Activated CD4-positive, alpha-beta memory T cell treated with anti-CD3 and anti-CD28 coated beads, Interleukin-2, amount 10 ng/mL, durations not matched to agents 7 days and 5 days (primary cell): Measurements from ENCODE around the gene TNFRSF19. TPM values are rescaled to one million over a fixed set of nuclear protein-coding genes. Genes with fewer than 3 reads are reported as not detected.
"Not testable (repeated sequence)": the region's sequence is repeated elsewhere in the genome, so short reads cannot be mapped to it uniquely, and the experiment has no call there.

Experiments used
- CTCF ChIA-PET: fragments of 350-600 bp; sonication (Branson Sonifier 250); formaldehyde crosslinking; loops from one replicate; lab custom pipeline; 2021; ENCODE audit warnings: antibody characterized with exemption, inconsistent platforms; lab: Charles Lee
- POLR2A ChIA-PET: fragments of 350-600 bp; sonication (Branson Sonifier 250); formaldehyde crosslinking; loops from one replicate; lab custom pipeline; 2021; ENCODE audit warnings: antibody characterized with exemption; lab: Charles Lee
- DNase-seq: peaks from one replicate; pipeline ENCODE4 v3.0.0-alpha.2; 2020
- H3K27ac Mint-ChIP-seq: one replicate; pipeline ENCODE4 v1.8.0; 2021; ENCODE audit warnings: mild to moderate bottlenecking, mixed read lengths
- H3K27me3 Mint-ChIP-seq: one replicate; pipeline ENCODE4 v1.8.0; 2021; ENCODE audit warnings: mixed read lengths
- H3K36me3 Mint-ChIP-seq: one replicate; pipeline ENCODE4 v1.8.0; 2021; ENCODE audit warnings: low read depth, mixed read lengths
- H3K4me1 Mint-ChIP-seq: one replicate; pipeline ENCODE4 v1.8.0; 2021; ENCODE audit warnings: mixed read lengths
- H3K4me3 Mint-ChIP-seq: one replicate; pipeline ENCODE4 v1.8.0; 2021; ENCODE audit warnings: mild to moderate bottlenecking, mixed read lengths
- H3K9me3 Mint-ChIP-seq: one replicate; pipeline ENCODE4 v1.8.0; 2021; ENCODE audit warnings: mixed read lengths
- total RNA-seq, 2 experiments: library from RNA; stranded (reverse); gene quantifications; one replicate each; pipeline ENCODE4 v1.2.3, GENCODE V29; 2021

Gene TNFRSF19, protein sequence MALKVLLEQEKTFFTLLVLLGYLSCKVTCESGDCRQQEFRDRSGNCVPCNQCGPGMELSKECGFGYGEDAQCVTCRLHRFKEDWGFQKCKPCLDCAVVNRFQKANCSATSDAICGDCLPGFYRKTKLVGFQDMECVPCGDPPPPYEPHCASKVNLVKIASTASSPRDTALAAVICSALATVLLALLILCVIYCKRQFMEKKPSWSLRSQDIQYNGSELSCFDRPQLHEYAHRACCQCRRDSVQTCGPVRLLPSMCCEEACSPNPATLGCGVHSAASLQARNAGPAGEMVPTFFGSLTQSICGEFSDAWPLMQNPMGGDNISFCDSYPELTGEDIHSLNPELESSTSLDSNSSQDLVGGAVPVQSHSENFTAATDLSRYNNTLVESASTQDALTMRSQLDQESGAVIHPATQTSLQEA
- total RNA-seq = under 1 TPM; 0.33 to 0.45 TPM

DNA sequence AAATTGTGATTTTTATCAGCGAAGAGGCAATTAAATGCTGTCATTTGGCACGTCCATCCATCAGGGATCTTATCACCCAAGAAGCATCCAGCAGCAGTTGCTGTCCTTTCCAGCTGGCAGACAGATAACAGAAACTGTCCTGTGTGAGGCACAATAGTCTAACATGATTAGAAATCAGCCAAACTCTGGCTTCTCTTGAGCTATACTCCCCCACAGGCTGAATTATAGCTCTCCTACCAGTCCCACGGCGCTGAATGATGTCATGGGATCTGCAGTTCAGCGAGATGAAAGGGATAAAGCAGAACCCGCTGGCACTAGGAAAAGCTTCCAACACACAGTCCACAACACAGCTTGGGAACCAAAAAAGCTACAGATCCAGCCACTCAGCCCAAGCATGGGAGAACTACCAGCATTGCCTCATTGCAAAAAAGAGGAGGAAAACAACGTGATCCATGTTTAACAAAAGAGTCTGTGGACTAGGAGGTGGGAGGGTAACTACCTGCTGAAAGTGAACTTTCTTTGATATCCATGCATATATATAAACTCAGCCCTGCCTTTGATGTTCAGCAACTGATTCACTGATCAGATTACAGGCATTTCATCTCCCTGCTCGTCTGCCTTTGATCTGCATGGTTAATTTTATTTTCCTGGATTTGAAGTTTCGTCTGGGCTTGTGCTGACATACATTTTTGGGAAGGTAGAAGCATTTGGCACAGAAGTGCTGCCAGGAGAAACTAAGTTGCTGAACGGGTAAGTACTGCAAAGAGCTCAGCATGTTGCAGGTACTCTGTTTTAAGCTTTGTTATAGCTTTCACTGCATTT is at the start of gene TNFRSF19:
Gene TNFRSF19, plus strand, starts transcription at position 314 of the 822 bp plus-strand sequence. CDS start 19,772 bp downstream, outside the sequence.
- CTCF ChIA-PET = no interaction called here
- Mint-ChIP-seq H3K27ac (no peak within 1 kb of the TSS), H3K27me3 (peaks cover 60% of the 10 kb centered on the region), H3K36me3 (no peaks in the 10 kb centered on the region), H3K4me1 (no peaks in the 10 kb centered on the region), H3K9me3 (no peaks in the 10 kb centered on the region), H3K4me3 (no peak within 1 kb of the TSS)
- DNase-seq = no peak
- POLR2A ChIA-PET = no interaction called here

DNA sequence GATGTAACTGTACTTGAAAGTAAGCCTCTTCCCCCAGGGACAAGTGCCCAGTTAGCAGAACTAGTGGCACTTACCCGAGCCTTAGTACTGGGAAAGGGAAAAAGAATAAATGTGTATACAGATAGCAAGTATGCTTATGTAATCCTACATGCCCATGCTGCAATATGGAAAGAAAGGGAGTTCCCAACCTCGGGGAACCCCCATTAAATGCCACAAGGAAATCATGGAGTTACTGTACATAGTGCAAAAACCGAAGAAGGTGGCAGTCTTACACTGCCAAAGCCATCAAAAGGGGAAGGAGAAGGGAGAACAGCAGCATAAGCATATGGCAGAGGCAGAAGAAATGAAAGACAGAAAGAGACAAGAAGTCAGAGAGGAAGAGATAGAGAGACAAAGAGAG is 40.3 kb upstream of the TNFRSF19 start:
- CTCF ChIA-PET, DNase-seq, H3K27me3 Mint-ChIP-seq, H3K9me3 Mint-ChIP-seq, POLR2A ChIA-PET, H3K4me1 Mint-ChIP-seq, H3K27ac Mint-ChIP-seq, H3K4me3 Mint-ChIP-seq, H3K36me3 Mint-ChIP-seq: not testable (repeated sequence)

DNA sequence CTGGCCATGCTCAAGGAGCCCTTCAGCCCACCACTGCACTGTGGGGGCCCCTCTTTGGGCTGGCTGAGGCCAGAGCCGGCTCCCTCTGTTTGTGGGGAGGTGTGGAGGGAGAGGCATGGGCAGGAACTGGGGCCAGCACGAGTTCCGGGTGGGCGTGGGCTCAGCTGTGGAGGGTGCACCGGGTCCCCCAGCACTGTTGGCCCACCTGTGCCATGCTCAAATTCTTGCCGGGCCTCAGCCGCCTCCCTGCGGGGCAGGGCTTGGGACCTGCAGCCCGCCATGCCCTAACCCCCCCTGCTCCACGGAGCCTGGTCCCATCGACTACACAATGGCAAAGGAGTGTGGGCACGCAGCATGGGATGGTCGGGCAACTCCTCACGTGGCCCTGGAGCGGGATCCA is 38.8 kb upstream of the TNFRSF19 start:
- DNase-seq = no peak
- Mint-ChIP-seq H3K4me1 (no peaks in the 10 kb centered on the region), H3K4me3 (no peak overlapping the region), H3K9me3 (no peaks in the 10 kb centered on the region), H3K27ac (no peak overlapping the region), H3K36me3 (no peaks in the 10 kb centered on the region), H3K27me3 (peaks cover 2% of the 10 kb centered on the region)
- ChIA-PET POLR2A (no interaction called here), CTCF (no interaction called here)

DNA sequence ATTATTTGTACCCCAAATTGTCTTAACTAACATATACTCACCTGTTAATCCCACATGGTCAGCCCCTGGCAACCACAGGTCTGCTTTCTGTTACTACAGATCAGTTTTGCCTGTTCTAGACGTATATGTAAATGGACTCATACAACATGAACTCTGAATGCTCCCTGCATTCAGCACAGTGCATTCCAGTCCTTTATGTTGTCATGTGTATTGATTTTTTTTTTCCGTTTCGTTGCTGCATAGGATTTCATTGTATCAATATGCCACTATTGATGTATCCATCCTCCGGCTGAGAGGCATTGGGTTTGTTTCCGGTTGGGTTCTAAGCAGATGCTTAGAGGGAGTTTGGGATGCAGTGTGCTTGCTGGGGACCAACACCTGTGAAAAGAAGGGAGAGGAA is 36.1 kb upstream of the TNFRSF19 start:
- no peaks in the 10 kb centered on the region for H3K4me1 Mint-ChIP-seq
- no peaks in the 10 kb centered on the region for H3K9me3 Mint-ChIP-seq
- H3K4me3 Mint-ChIP-seq = no peak overlapping the region
- peaks cover 4% of the 10 kb centered on the region for H3K27me3 Mint-ChIP-seq
- H3K27ac Mint-ChIP-seq = no peak overlapping the region
- CTCF ChIA-PET = no interaction called here
- POLR2A ChIA-PET = no interaction called here
- DNase-seq = no peak
- no peaks in the 10 kb centered on the region for H3K36me3 Mint-ChIP-seq

DNA sequence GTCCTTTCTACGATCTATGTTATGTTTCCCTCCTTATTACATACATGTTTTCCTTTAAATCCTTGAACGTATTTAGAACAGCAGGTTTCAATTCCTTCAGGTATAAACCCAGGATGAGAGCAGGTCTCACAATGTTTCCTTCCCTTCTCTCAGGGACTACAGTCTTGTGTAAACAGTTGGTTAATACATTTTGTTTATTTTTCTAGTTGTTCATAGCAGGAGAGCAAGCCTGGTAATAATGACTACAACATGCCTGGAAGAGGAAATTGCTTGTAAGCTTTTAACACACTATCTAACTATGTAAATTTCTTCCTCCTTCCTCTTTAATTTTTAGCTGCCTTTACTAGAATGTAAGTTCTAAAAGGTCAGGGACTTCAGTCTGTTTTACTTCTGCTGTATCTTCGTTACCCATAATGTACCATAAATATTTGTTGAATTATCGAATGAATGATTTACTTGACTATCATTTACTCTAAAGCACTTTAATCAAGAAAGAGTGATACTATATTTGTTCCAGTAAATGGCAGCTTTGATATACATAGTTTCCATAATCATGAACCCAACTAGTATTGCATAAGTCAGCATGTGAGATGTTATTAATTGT is 28.9 kb upstream of the TNFRSF19 start:
- ChIA-PET POLR2A (no interaction called here), CTCF (interaction anchor here (0.7 kb wide), 1 partner anchor 1317 kb away, joined by 3 read pairs; no protein-coding TSS in a partner anchor)
- no peaks in the 10 kb centered on the region for H3K36me3 Mint-ChIP-seq
- no peak for DNase-seq
- H3K4me1 Mint-ChIP-seq = no peaks in the 10 kb centered on the region
- H3K27me3 Mint-ChIP-seq = peaks cover 18% of the 10 kb centered on the region
- no peak overlapping the region for H3K27ac Mint-ChIP-seq
- H3K4me3 Mint-ChIP-seq = no peak overlapping the region
- no peaks in the 10 kb centered on the region for H3K9me3 Mint-ChIP-seq

DNA sequence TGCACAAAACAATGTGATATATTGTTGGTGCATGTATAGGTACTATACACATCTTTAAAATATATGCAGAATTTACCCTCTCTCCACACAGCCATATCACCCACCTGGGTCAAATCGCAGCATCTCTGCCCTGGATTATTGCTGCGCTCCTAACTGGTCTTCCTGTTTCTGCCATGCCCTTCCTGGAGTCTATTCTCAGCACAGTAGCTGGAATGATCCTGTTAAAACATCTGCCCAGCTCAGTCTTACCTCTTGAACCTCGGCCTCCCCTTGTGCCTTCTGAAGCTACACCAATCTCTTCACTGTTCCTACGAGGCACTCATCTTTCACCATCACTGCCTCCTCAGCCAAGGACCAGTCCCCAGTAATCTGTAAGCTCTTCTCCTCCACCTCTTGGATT is 25.5 kb upstream of the TNFRSF19 start:
- Mint-ChIP-seq H3K4me1 (no peaks in the 10 kb centered on the region), H3K27ac (no peak overlapping the region), H3K36me3 (no peaks in the 10 kb centered on the region), H3K27me3 (peaks cover 32% of the 10 kb centered on the region), H3K4me3 (no peak overlapping the region), H3K9me3 (no peaks in the 10 kb centered on the region)
- no peak for DNase-seq
- ChIA-PET POLR2A (no interaction called here), CTCF (no interaction called here)

DNA sequence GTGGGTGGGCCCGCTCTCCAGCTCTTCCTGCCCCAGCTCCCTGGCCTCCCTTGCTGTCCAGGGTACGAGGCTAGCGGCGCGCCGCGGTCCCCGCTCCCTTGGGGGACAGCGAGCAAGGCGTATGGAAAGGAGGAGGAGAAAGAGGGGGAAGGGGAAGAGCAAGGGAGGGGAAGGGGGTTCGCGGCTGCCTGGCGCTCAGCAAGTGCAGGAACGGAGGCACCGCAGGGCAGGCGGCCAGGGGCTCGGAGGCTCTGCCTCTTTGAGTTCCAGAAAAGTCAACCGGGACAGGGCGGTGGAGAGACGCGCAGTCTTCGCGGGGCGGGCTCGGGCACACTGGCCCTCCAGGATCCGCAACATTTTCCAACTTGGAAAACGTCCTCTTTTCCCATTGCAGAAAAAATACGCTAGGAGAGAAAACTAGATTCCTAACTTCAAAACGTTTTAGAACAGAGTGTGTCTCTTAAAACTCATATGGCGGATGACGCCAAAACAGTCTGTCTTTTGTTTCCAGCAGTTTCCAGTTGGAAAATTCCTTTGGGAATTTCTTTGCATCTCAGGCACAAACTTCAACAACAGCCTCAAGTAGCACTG is 23.1 kb upstream of the TNFRSF19 start:
- Mint-ChIP-seq H3K4me1 (no peaks in the 10 kb centered on the region), H3K4me3 (no peak overlapping the region), H3K9me3 (no peaks in the 10 kb centered on the region), H3K27me3 (peaks cover 26% of the 10 kb centered on the region), H3K27ac (no peak overlapping the region), H3K36me3 (no peaks in the 10 kb centered on the region)
- no peak for DNase-seq
- POLR2A ChIA-PET = no interaction called here
- CTCF ChIA-PET = no interaction called here

DNA sequence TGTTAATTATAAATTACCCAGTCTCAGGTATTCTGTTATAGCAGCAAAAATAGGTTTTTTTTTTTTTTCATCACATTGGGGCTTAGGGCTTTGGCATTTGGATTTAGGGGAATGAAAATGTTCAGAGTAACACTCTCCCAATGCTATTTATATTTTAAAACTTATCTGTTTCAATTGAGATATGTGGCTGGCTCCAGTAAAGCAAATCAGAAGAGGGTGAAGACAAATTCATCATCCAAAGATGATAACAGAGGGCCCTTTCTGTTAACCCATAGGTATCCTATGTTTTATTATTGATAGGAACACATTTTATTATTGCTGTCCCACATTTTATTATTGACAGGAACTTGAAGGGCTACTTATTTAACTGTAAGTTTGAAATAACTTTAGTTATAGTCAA is 20.5 kb upstream of the TNFRSF19 start:
- Mint-ChIP-seq H3K4me1 (no peaks in the 10 kb centered on the region), H3K27ac (no peak overlapping the region), H3K36me3 (no peaks in the 10 kb centered on the region), H3K9me3 (no peaks in the 10 kb centered on the region), H3K27me3 (peaks cover 19% of the 10 kb centered on the region), H3K4me3 (no peak overlapping the region)
- POLR2A ChIA-PET = no interaction called here
- CTCF ChIA-PET = no interaction called here
- no peak for DNase-seq

DNA sequence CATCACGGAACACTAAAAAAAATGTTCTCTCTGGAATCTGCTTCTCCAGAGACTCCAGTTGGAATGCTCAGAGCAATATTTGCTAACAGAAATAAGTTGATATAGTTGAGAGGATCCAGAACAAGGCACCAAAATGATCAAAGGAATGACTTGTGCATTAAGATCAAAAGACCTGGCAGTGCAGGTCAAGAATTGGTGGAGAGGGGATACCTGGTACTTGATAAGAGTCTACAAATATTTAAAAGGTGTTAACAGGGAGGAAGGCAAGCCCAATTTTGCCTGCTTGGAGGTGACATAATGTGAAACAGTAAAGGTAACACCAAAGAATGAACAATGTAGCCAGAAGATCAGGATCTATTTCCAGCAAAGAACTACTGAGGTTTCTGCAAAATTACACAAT is 20.0 kb upstream of the TNFRSF19 start:
- H3K27me3 Mint-ChIP-seq = peaks cover 21% of the 10 kb centered on the region
- ChIA-PET POLR2A (no interaction called here), CTCF (no interaction called here)
- H3K36me3 Mint-ChIP-seq = no peaks in the 10 kb centered on the region
- H3K4me3 Mint-ChIP-seq = no peak overlapping the region
- H3K9me3 Mint-ChIP-seq = no peaks in the 10 kb centered on the region
- no peak for DNase-seq
- no peak overlapping the region for H3K27ac Mint-ChIP-seq
- no peaks in the 10 kb centered on the region for H3K4me1 Mint-ChIP-seq

DNA sequence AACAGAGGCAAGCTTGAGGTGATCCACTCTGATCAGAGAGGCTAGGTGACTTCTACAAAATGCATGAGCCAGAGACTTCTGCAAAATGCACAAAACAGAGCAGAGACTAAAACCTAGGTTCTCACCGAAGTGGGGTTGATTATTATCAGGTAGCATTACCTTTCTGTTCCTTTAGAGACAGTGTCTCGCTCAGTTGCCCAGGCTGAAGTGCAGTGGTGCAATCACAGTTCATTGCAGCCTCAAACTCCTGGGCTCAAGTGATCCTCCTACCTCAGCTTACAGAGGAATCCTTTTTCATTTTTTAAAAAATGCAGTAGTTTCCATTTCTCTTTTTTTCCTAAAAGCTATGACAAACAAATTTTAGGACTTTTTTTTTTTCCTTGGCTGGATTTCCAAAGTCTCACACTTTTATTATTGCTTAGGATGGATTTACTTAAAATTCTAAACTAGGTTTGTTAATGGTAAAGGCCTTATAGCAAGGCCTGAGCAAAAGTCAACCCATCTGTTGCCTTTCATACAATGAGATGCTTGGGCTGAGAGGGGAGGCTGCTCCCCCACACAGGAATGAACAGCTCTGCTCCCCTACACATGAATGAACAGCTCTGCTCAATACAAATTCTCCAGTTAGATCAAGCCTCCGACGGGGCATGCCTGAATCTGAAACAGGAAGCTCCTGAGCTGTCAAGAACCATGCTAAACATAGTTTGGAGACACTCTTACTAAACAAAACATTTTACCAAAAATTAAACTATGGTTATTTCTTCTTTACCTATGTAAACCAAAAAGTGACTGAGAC is 18.8 kb upstream of the TNFRSF19 start:
- ChIA-PET CTCF (interaction anchor here (0.6 kb wide), 1 partner anchor 34 kb away, joined by 4 read pairs; no protein-coding TSS in a partner anchor), POLR2A (no interaction called here)
- Mint-ChIP-seq H3K36me3 (no peaks in the 10 kb centered on the region), H3K4me3 (no peak overlapping the region), H3K4me1 (no peaks in the 10 kb centered on the region), H3K27ac (no peak overlapping the region), H3K9me3 (no peaks in the 10 kb centered on the region), H3K27me3 (peaks cover 20% of the 10 kb centered on the region)
- no peak for DNase-seq

DNA sequence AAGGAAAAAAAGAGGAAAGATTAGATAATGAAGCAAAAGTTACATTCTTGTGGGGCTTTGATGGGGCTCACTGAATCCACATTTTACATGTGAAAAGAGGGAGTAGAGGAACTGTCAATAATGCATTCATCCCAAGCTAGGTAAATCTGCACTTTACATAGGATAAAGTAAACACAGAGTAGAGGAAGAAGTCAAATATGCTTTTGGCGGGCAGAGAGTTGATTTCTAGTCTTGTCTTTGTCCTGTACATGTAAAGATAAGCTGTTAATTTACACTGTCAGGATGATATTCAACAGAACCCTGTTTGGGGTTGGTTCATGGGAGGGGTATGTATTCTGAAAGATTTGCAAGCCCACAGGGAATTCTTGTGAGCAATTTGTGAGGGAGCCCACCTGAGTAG is 18.0 kb upstream of the TNFRSF19 start:
- POLR2A ChIA-PET = no interaction called here
- DNase-seq = no peak
- CTCF ChIA-PET = no interaction called here
- no peaks in the 10 kb centered on the region for H3K36me3 Mint-ChIP-seq
- no peak overlapping the region for H3K4me3 Mint-ChIP-seq
- H3K9me3 Mint-ChIP-seq = no peaks in the 10 kb centered on the region
- no peak overlapping the region for H3K27ac Mint-ChIP-seq
- H3K4me1 Mint-ChIP-seq = no peaks in the 10 kb centered on the region
- peaks cover 15% of the 10 kb centered on the region for H3K27me3 Mint-ChIP-seq

DNA sequence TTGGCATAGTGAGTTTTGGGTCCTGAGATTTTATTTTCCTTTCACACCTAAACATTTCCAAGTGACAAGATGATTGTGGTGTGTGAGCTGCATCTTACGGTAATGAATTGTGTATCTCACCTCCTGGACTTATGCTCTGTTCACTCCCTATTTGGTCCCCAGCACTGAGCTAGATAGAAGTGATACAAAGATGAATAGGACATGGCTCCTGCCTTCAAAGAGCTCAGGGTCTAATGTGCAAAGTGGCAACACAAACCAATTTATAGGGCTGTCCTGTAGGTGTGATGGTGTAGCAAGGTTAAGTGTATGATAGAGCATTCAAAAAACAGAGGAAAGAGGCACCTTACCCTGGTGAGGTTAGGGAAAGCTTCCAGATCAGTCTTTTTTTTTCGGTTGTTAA is 17.6 kb upstream of the TNFRSF19 start:
- Mint-ChIP-seq H3K36me3 (no peaks in the 10 kb centered on the region), H3K4me1 (no peaks in the 10 kb centered on the region), H3K4me3 (no peak overlapping the region), H3K27me3 (peaks cover 13% of the 10 kb centered on the region), H3K9me3 (no peaks in the 10 kb centered on the region), H3K27ac (no peak overlapping the region)
- CTCF ChIA-PET = no interaction called here
- POLR2A ChIA-PET = no interaction called here
- no peak for DNase-seq
